HFFc6 (cell line): ENCODE results near the gene CEACAM16. TPM values are rescaled to one million over a fixed set of nuclear protein-coding genes. Genes with fewer than 3 reads are reported as not detected.

Source experiments
- DNase-seq: peaks from one replicate; pipeline ENCODE4 v3.0.0-alpha.2; 2018
- H3K27ac Mint-ChIP-seq: 2 replicates; pipeline ENCODE4 v1.8.0; 2020; ENCODE audit warnings: mild to moderate bottlenecking, mixed read lengths
- H3K27me3 Mint-ChIP-seq: 2 replicates; pipeline ENCODE4 v1.8.0; 2021; ENCODE audit warnings: mild to moderate bottlenecking, moderate library complexity, mixed read lengths; ENCODE audit not compliant: insufficient read depth
- H3K36me3 Mint-ChIP-seq: 2 replicates; pipeline ENCODE4 v1.8.0; 2021; ENCODE audit warnings: low read depth, mixed read lengths
- H3K4me1 Mint-ChIP-seq: 2 replicates; pipeline ENCODE4 v1.8.0; 2020; ENCODE audit warnings: low read depth, mixed read lengths
- H3K4me3 Mint-ChIP-seq: 2 replicates; pipeline ENCODE4 v1.8.0; 2020; ENCODE audit warnings: mild to moderate bottlenecking, moderate library complexity, mixed read lengths
- H3K9me3 Mint-ChIP-seq: 2 replicates; pipeline ENCODE4 v1.8.0; 2020; ENCODE audit warnings: mild to moderate bottlenecking, mixed read lengths
- total RNA-seq, 6 experiments: library from RNA; stranded (reverse); fragmentation: NEBNext Ultra II Directional; extraction: Animal tissue kit (Norgen Biotek cat#: 25700); gene quantifications; 2 replicates in 1 of 6; 3 replicates in 5 of 6; pipeline ENCODE4 v1.2.3, GENCODE V29; 2021
- TF ChIP-seq, protein P1 (sequence below): fragments of 200-600 bp; sonication (generic); IDR thresholded peaks from 2 replicates; pipeline ENCODE4 v1.5.0; 2021; ENCODE audit warnings: antibody characterized with exemption, mild to moderate bottlenecking

The CEACAM16 gene
- total RNA-seq, 6 experiments from 2014 or later = not detected

DNA sequence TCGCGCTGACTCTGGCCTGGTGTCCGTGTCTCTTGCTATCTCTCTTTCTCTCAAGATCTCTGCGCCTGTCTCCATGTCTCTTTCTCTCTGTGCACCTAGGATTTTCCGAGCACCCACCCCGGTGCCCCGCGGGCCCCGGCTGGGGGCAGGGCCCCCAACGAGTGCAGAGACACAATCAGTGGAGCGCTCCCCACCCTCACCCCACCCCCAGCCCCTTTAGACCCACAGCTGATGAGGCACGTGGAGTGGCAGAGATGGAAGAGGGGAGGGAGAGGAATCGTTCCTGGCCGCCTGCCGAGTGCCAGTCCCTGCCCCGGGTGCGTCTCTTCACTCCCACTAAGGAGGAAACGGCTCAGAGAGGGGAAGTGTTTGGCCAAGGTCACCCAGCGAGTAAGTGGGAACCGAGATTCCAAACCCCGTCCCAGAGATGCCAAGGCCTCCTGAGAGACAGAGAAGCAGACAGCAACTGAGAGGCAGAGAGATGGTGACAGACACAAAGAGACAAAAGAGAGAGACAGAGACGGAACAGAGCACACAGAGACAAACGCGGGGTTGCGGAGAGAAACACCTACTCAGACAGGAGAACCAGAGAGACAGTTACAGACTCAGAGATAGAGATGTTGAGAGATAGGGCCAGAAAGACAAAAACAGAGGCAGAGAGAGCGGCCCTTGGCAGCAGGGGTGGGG lies 48.9 kb downstream of the CEACAM16 start:
- Mint-ChIP-seq H3K9me3 (no peaks in the 10 kb centered on the region), H3K27ac (peak overlapping the region; percentile 87), H3K4me1 (peaks cover 69% of the 10 kb centered on the region), H3K36me3 (peaks cover 19% of the 10 kb centered on the region), H3K27me3 (peaks cover 1% of the 10 kb centered on the region), H3K4me3 (peak overlapping the region; percentile 87)
- TF ChIP-seq, protein P1, sequence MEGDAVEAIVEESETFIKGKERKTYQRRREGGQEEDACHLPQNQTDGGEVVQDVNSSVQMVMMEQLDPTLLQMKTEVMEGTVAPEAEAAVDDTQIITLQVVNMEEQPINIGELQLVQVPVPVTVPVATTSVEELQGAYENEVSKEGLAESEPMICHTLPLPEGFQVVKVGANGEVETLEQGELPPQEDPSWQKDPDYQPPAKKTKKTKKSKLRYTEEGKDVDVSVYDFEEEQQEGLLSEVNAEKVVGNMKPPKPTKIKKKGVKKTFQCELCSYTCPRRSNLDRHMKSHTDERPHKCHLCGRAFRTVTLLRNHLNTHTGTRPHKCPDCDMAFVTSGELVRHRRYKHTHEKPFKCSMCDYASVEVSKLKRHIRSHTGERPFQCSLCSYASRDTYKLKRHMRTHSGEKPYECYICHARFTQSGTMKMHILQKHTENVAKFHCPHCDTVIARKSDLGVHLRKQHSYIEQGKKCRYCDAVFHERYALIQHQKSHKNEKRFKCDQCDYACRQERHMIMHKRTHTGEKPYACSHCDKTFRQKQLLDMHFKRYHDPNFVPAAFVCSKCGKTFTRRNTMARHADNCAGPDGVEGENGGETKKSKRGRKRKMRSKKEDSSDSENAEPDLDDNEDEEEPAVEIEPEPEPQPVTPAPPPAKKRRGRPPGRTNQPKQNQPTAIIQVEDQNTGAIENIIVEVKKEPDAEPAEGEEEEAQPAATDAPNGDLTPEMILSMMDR = no peak
- peak; percentile 46 for DNase-seq

DNA sequence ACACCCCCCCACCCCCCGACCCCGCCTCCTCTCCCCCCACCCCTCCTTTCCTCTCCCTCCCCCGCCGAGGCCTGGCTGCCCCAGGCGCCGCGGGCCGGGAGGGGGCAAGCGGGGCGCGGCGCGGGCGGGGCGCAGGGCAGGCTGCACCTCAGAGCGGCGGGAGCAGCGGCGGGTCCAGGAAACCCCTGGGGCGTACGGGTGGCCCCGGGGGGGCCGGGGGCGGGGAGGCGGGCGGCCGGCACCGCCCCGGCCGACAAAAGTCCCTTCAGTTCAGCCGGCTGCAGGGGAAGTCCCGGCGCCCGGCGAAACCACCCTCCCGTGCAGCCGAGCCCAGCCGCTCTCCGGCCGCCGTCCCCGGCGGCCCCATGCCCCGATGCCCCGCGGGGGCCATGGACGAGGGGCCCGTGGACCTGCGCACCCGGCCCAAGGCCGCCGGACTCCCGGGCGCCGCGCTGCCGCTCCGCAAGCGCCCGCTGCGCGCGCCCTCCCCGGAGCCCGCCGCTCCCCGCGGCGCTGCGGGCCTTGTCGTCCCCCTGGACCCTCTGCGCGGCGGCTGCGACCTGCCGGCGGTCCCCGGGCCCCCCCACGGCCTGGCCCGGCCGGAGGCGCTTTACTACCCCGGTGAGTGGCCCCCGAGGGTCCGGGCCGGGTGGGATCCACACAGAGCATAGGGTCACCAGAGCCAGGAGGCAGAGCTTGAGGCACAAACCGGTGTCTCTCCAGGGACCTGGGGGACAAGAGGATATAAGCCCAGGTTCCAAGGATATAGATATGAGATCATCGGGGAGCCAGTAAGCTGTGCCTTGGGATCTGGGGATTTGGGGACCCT lies 49.7 kb downstream of the CEACAM16 start, which contains the start of gene BCL3:
BCL3 (plus strand) TSS at position 283 of the 829 bp plus-strand sequence; CDS start at position 366, 83 bp downstream.
- DNase-seq = no peak

DNA sequence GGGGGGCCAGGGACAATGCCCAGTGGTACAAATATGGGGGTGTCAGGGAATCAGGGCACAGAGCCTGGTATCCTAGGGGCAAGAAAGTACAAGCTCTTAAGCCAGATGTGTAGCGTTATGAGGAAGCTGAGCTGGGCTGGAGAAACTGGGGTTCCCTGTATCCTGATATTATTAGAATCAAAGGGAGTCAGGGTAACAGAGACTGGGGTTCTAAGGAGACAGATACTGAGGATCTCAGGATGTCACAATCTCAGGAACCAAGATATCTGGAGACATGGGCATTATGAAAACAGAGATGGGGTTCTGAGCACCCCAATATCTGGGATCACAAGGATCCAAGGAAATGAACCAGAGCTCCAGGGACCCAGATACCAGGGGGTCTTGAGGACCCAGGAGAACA lies 50.3 kb downstream of the CEACAM16 start:
- TF ChIP-seq, protein P1 = no peak
- peaks cover 78% of the 10 kb centered on the region for H3K4me1 Mint-ChIP-seq
- H3K27me3 Mint-ChIP-seq = peaks cover 1% of the 10 kb centered on the region
- peak overlapping the region; percentile 70 for H3K27ac Mint-ChIP-seq
- no peak for DNase-seq
- peaks cover 19% of the 10 kb centered on the region for H3K36me3 Mint-ChIP-seq
- H3K9me3 Mint-ChIP-seq = no peaks in the 10 kb centered on the region
- peak overlapping the region; percentile 96 for H3K4me3 Mint-ChIP-seq

More for the DNA sequence above, 49.7 kb downstream of the CEACAM16 start, which contains the start of gene BCL3:
- no peaks in the 10 kb centered on the region for H3K9me3 Mint-ChIP-seq
- TF ChIP-seq, protein P1 = no peak
- H3K4me3 Mint-ChIP-seq = peak within 1 kb of the TSS; percentile 96
- peaks cover 73% of the 10 kb centered on the region for H3K4me1 Mint-ChIP-seq
- peaks cover 19% of the 10 kb centered on the region for H3K36me3 Mint-ChIP-seq
- H3K27me3 Mint-ChIP-seq = peaks cover 1% of the 10 kb centered on the region
- H3K27ac Mint-ChIP-seq = peak within 1 kb of the TSS; percentile 87

DNA sequence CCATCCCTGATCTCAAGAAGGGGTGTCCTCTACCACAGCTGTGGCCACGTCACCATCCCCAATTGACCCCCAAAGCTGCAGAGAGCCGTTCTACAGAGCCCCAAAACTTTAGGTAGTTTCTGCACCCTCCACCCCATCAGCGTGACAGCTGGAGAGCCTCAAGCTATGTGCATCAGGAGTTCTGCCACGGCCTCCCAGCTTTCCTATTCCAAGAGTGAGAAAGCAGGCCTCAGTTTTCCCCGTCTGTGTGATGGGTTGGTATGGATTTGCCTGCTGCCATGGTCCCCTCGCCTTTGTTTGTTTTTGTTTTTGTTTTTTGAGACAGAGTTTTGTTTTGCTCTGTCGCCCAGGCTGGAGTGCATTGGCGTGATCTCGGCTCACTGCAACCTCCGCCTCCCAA lies 51.0 kb downstream of the CEACAM16 start:
- Mint-ChIP-seq H3K4me1 (peaks cover 78% of the 10 kb centered on the region), H3K27me3 (peaks cover 1% of the 10 kb centered on the region), H3K27ac (no peak overlapping the region; the same call in 1 of the 2 replicates)

DNA sequence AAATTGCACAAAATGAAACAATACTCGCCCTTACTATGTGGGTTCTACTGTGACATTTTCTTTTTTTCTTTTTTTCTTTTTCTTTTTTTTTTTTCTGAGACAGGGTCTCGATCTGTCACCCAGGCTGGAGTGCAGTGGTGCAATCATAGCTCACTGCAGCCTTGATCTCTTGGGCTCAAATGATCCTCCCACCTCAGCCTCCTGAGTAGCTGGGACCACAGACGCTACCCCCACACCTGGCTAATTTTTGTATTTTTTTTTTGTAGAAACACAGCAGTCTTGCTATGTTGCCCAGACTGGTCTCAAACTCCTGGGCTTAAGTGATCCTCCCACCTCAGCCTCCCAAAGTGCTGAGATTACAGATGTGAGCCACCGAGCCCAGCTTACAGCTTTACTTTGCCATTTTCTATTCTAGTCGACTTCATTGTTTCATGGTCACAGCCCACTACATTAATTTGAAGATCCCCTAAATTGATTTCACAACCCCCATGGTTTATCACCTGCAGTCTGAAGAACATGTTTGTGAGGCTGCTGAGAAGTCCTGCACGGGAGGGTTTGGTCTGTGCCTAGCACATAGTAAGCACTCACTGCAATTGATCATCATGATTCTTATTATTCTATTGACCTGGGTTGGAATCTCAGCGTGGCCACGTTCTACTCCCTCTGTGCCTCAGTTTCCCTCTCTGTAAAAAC lies 53.3 kb downstream of the CEACAM16 start:
- no peak for DNase-seq
- H3K27me3 Mint-ChIP-seq = peaks cover 3% of the 10 kb centered on the region

More for the DNA sequence above, 51.0 kb downstream of the CEACAM16 start:
- Mint-ChIP-seq H3K9me3 (no peaks in the 10 kb centered on the region), H3K36me3 (peaks cover 19% of the 10 kb centered on the region), H3K4me3 (peak overlapping the region; percentile 96)
- DNase-seq = no peak
- TF ChIP-seq, protein P1 = no peak

More for the DNA sequence above, 53.3 kb downstream of the CEACAM16 start:
- 0 out of 2 replicates have a peak overlapping the region, but pooled peaks have one; percentile 31 for H3K27ac Mint-ChIP-seq
- H3K4me3 Mint-ChIP-seq = peak overlapping the region; percentile 19; the same call in 1 of the 2 replicates
- no peaks in the 10 kb centered on the region for H3K9me3 Mint-ChIP-seq
- H3K36me3 Mint-ChIP-seq = peaks cover 19% of the 10 kb centered on the region
- TF ChIP-seq, protein P1 = no peak
- peaks cover 58% of the 10 kb centered on the region for H3K4me1 Mint-ChIP-seq
